Stomach (tissue), 9 donors: Measurements from ENCODE around the gene DCP1B. TPM values are rescaled to one million over a fixed set of nuclear protein-coding genes. Genes with fewer than 3 reads are reported as not detected.

Source experiments
- DNase-seq, 2 donors: peaks; one replicate each; pipeline versions ENCODE4 v3.0.0 to v3.0.0-alpha.2; 2013 to 2019
- H3K27ac ChIP-seq, 5 donors: fragments of 200-600 bp in 4 of 5; sonication (generic) in 4 of 5; one replicate each; pipeline ENCODE4 v1.5.1; 2013 to 2019; ENCODE audit warnings: mild to moderate bottlenecking in 1 of 5, moderate library complexity in 1 of 5
- H3K27me3 ChIP-seq, 3 donors: fragments of 200-600 bp; sonication (generic); one replicate each; pipeline ENCODE4 v1.5.1; 2017 to 2019; ENCODE audit warnings: mixed run types in 1 of 3
- H3K36me3 ChIP-seq, 4 donors: fragments of 200-600 bp; sonication (generic); 1 replicate in 3 of 4; 2 replicates in 1 of 4; pipeline ENCODE4 v1.5.1; 2016 to 2019
- H3K4me1 ChIP-seq, 4 donors: fragments of 200-600 bp; sonication (generic); one replicate each; pipeline ENCODE4 v1.5.1; 2016 to 2019
- H3K4me3 ChIP-seq, 4 donors: fragments of 200-600 bp; sonication (generic) in 3 of 4; one replicate each; pipeline ENCODE4 v1.5.1; 2016 to 2019; ENCODE audit warnings: mild to moderate bottlenecking in 1 of 4
- H3K9me3 ChIP-seq, 4 donors: fragments of 200-600 bp; sonication (generic); one replicate each; pipeline ENCODE4 v1.5.1; 2016 to 2019
- EP300 ChIP-seq: sonication (generic); formaldehyde crosslinking; IDR thresholded peaks from one replicate; pipeline ENCODE4 v1.6.1; 2017; ENCODE audit warnings: antibody characterized with exemption
- POLR2A ChIP-seq, 4 donors: fragments of 450-650 bp; IDR thresholded peaks; one replicate each; pipeline ENCODE4 v1.6.1; 2016; ENCODE audit warnings: antibody characterized with exemption in 4 of 4, control low read depth in 2 of 4, mild to moderate bottlenecking in 1 of 4, moderate library complexity in 1 of 4
- POLR2AphosphoS5 ChIP-seq, 3 donors: sonication (generic); formaldehyde crosslinking; IDR thresholded peaks; one replicate each; pipeline ENCODE4 v1.6.1; 2016; ENCODE audit warnings: antibody characterized with exemption in 3 of 3
- WGBS, 5 donors: extraction: QIAGEN DNeasy Blood & Tissue Kit in 3 of 5; methylation state at CpG; one replicate each; pipeline versions ENCODE4 v1.1.5 to v1.1.7; 2013 to 2018; 5-methylcytosine and 5-hydroxymethylcytosine counted together
- intact Hi-C: fragments of 100-400 bp; cut with DNase I; formaldehyde crosslinking; loops from one replicate; pipeline ENCODE4 v1.15.1; 2023; ENCODE audit warnings: low total_unique reads
- polyA plus RNA-seq, 3 donors: library from polyadenylated mRNA; stranded (reverse); fragments of 200-250 nt; gene quantifications; one replicate each; pipeline ENCODE4 v1.2.3, GENCODE V29; 2013
- total RNA-seq, 5 donors: library from RNA; depleted of rRNA; stranded (reverse); fragments of >200 nt; gene quantifications; one replicate each; pipeline versions ENCODE4 v1.1.0 to v1.2.3, GENCODE V29; 2014 to 2016
- TF ChIP-seq, protein P1 (sequence below), 7 experiments: fragments of 450-650 bp in 4 of 7; fragments of 200-600 bp in 3 of 7; sonication (generic) in 3 of 7; IDR thresholded peaks; one replicate each; pipeline ENCODE4 v1.5.1; 2016 to 2019; ENCODE audit warnings: antibody characterized with exemption in 7 of 7, control low read depth in 2 of 7, mild to moderate bottlenecking in 1 of 7
- donor health status: healthy with polysubstance abuse.
- donor health status: Bipolar disorder and iron deficiency.
- donor health status: healthy.

DCP1B gene
- total and polyA plus RNA-seq, 8 donors, result 5.8 to 43.2 (median 16.0) TPM; not detected in 1

GRCh38 chr12:1917172-1918070 lies 86.8 kb downstream of the DCP1B start:
- H3K27ac ChIP-seq, result peak overlapping the region in 4 of 5 donors; percentile 7 to 77 (median 67)
- H3K4me3 ChIP-seq, result peak overlapping the region in 3 of 4 donors; percentile 13 to 32 (median 28)

DNA sequence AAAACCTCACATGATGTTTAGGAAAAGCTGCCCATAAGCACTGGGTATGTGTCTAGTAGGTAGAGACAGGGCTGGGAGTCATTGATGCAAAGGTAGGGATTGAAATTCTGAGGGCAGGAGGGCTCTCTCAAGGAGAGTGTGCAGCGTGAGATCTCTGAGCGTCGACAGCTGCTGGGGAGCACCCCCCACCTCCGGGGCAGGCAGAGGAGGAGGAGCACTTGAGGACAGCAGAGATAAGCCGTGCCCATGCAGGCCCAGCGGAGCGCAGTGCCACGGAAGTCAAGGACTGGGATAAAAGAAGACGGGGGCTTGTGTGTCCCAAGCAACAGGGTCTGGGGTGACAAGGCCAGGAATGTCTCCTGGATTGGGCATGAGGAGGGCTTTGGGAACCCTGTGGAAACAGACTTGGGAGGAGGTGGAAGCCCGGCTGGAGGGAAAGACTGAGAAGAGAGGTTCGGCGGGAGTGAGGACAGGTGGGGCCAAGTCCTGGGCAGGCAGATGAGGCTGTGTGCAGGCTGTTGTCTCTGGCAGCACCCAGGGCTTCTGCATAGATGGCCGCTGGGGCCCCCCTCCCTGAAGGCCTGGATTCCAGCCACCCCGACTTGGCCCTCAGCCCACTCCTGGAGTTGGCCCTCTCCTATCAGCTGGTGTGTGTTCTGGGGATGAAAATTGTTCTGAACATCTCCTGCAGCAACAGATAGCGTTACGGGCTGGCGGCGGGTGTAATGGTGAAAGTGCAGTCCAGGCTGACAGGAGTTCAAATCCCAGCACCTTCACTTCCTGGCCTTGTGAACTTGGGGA lies 87.7 kb downstream of the DCP1B start:
- Histone ChIP-seq H3K27ac (no peak overlapping the region), H3K9me3 (no peaks in the 10 kb centered on the region), H3K36me3 (no peaks in the 10 kb centered on the region), H3K4me3 (no peak overlapping the region), H3K27me3 (no peaks in the 10 kb centered on the region), H3K4me1 (peaks cover 0 to 11% (median 9%) of the 10 kb centered on the region in 4 donors)
- DNase-seq, result peak; percentile 27 to 63
- WGBS, 5 donors, result 41 to 58% (median 53%) methylated on average over 17 to 18 of the region's 18 CpGs
- intact Hi-C loops, result loop anchor here (10.0 kb wide), 1 partner anchor 92 kb away; the partner anchor contains the start of gene LRTM2
- TF ChIP-seq, protein P1, sequence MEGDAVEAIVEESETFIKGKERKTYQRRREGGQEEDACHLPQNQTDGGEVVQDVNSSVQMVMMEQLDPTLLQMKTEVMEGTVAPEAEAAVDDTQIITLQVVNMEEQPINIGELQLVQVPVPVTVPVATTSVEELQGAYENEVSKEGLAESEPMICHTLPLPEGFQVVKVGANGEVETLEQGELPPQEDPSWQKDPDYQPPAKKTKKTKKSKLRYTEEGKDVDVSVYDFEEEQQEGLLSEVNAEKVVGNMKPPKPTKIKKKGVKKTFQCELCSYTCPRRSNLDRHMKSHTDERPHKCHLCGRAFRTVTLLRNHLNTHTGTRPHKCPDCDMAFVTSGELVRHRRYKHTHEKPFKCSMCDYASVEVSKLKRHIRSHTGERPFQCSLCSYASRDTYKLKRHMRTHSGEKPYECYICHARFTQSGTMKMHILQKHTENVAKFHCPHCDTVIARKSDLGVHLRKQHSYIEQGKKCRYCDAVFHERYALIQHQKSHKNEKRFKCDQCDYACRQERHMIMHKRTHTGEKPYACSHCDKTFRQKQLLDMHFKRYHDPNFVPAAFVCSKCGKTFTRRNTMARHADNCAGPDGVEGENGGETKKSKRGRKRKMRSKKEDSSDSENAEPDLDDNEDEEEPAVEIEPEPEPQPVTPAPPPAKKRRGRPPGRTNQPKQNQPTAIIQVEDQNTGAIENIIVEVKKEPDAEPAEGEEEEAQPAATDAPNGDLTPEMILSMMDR (IDR thresholded peaks at IDR 0.05), result no peak
- TF ChIP-seq POLR2A (IDR thresholded peaks at IDR 0.05) (no peak), POLR2AphosphoS5 (IDR thresholded peaks at IDR 0.05) (no peak), EP300 (no peak)

More at GRCh38 chr12:1917172-1918070, 86.8 kb downstream of the DCP1B start:
- Histone ChIP-seq H3K27me3 (peaks cover 0 to 5% (median 4%) of the 10 kb centered on the region in 3 donors), H3K4me1 (peaks cover 0 to 11% (median 9%) of the 10 kb centered on the region in 4 donors), H3K36me3 (no peaks in the 10 kb centered on the region), H3K9me3 (no peaks in the 10 kb centered on the region)
- DNase-seq, result peak; percentile 23 to 24
- intact Hi-C loops, result loop anchor here (10.0 kb wide), 1 partner anchor 93 kb away; the partner anchor contains the start of gene LRTM2
- no peak for TF ChIP-seq POLR2A (IDR thresholded peaks at IDR 0.05)
- TF ChIP-seq, protein P1 (IDR thresholded peaks at IDR 0.05), result no peak
- 66 to 83% (median 81%) methylated on average over 20 to 22 of the region's 22 CpGs for WGBS, 5 donors

DNA sequence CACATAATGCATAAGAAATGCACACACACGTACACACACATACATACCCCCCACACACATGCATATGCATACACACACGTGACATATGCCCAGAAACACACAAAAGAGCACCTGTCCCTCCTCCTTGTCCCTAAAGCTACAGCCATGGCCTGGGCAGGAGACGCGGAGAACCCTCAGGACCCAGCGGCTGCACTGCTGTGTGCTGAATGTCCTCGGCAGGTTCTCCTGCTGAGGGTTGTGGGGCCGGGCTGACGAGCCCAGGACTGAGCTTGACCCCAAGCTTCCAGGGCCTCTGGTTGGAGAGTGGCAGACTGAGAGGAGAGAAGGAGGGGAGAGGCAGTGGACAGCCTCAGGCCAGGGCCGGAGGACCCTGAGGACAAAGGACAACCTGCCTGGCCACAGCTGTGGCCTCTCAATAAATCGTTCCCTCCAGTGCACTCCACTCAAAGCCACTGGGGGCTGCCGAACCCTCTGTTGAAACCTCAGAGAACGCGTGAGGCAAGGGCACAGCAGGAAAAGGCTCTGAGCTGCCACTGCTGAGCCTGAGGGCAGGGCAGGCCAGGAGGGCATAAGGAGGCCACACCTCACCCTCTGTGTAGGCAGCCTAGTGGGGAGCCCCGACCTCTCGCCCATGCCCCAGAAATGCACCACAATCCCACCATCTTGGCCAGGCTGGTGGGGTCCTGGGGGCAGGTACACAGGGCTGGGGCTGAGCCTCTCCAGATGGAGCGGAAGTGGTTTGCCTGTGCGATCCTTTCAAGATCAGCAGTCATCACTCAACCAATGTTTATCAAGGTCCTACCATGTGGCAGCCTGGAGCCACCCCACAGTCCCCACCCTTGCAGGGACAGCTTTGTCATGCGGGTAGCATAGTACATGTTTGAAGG lies 88.9 kb downstream of the DCP1B start:
- Histone ChIP-seq H3K4me1 (peaks cover 0 to 11% (median 9%) of the 10 kb centered on the region in 4 donors), H3K4me3 (no peak overlapping the region), H3K36me3 (no peaks in the 10 kb centered on the region), H3K27me3 (no peaks in the 10 kb centered on the region), H3K9me3 (no peaks in the 10 kb centered on the region), H3K27ac (no peak overlapping the region)
- TF ChIP-seq EP300 (no peak), POLR2A (IDR thresholded peaks at IDR 0.05) (no peak), POLR2AphosphoS5 (IDR thresholded peaks at IDR 0.05) (no peak)
- TF ChIP-seq, protein P1 (IDR thresholded peaks at IDR 0.05), result no peak
- DNase-seq, result peak; percentile 17 to 39
- intact Hi-C loops, result loop anchor here (10.0 kb wide), 1 partner anchor 91 kb away; the partner anchor contains the start of gene LRTM2
- WGBS, 5 donors, result 79 to 87% (median 81%) methylated on average over 15 to 18 of the region's 18 CpGs
